ENCODE data around the gene POFUT1.

DNA sequence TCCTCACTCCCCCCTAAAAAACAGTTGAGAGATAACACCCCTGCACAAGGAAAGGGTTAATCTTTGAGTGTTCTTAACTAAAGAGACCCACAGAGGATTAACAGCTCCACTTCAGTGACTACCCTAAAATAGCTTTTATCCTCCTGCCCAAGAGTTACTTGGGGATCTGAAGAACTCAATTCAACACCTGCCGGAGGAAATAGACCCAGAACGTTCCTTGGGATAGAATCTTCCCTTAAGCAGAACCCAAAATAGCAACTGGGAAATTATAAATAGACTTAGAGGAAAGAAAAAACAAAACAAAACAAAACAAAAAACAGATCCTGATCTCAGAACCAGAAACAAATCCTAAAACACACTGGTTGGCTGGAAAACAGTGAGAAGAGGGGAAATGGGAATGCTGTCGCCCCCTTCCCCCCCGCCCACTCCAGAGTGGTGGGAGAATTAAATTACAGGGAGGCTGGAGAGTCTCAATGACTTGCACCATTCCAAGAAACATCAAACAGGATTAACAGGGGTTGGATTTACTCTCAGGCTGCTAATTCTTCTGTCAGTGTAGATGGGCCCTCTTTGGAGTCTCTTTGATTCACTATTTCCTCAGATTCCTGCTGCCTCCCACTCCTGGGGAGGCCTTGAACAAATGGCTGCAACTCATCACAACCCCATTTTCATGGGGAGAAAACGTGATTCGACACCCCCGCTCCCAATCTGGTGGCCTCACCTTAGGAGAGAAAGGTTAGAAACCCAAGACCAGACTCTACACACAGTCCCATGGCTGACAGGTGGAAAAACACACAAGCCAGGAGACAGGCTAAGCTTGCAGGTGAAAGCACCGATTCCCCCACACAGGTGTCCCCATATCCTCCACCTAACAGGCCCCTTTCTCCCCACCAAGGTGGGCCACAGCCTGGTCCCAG lies 1.6 kb upstream of the POFUT1 start:
- TF ChIP-seq, protein P1, sequence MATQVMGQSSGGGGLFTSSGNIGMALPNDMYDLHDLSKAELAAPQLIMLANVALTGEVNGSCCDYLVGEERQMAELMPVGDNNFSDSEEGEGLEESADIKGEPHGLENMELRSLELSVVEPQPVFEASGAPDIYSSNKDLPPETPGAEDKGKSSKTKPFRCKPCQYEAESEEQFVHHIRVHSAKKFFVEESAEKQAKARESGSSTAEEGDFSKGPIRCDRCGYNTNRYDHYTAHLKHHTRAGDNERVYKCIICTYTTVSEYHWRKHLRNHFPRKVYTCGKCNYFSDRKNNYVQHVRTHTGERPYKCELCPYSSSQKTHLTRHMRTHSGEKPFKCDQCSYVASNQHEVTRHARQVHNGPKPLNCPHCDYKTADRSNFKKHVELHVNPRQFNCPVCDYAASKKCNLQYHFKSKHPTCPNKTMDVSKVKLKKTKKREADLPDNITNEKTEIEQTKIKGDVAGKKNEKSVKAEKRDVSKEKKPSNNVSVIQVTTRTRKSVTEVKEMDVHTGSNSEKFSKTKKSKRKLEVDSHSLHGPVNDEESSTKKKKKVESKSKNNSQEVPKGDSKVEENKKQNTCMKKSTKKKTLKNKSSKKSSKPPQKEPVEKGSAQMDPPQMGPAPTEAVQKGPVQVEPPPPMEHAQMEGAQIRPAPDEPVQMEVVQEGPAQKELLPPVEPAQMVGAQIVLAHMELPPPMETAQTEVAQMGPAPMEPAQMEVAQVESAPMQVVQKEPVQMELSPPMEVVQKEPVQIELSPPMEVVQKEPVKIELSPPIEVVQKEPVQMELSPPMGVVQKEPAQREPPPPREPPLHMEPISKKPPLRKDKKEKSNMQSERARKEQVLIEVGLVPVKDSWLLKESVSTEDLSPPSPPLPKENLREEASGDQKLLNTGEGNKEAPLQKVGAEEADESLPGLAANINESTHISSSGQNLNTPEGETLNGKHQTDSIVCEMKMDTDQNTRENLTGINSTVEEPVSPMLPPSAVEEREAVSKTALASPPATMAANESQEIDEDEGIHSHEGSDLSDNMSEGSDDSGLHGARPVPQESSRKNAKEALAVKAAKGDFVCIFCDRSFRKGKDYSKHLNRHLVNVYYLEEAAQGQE (IDR thresholded peaks at IDR 0.05; ENCODE audit: insufficient read depth in 1 of 2, low read depth in 2 of 2, low read length in 2 of 2): no peak
- TF ChIP-seq POLR2AphosphoS5 (IDR thresholded peaks at IDR 0.05; ENCODE audit: low read depth, low read length): no peak
- TF ChIP-seq TAF1 (IDR thresholded peaks at IDR 0.05; ENCODE audit: borderline replicate concordance, insufficient read depth, low read length): no peak

All from PFSK-1 (cell line).